ENCODE results near the gene MKKS. TPM values are rescaled to one million over a fixed set of nuclear protein-coding genes. Genes with fewer than 3 reads are reported as not detected.
A peak's percentile ranks its signal among the peaks of the same experiment; 100 is the strongest.

The MKKS gene
- total and polyA plus RNA-seq, 4 donors, result 18.6 to 42.3 (median 35.7) TPM

DNA sequence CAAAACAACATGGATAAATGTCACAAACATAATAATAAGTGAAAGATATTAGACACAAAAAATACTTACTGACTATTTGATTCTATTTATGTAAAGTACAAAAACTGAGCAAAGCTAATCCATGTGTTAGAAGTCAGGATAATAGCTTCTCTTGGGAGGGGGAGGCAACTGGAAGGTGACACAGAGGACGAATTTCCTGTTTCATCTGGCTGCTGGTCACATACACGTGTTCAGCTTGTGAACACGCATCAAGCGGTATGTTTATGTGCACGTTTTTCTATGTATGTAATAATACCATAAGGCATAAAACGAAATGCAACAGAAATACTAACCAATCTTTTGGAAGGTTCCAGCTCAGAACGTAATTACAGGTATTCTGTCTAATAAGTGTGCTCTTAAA is 54.3 kb downstream of the MKKS start:
- Histone ChIP-seq H3K27ac (ENCODE audit: low read depth, low read length) (no peak overlapping the region), H3K4me3 (ENCODE audit: low read depth, low read length) (no peak overlapping the region), H3K36me3 (ENCODE audit: control insufficient read depth, insufficient read depth, low read length) (no peaks in the 10 kb centered on the region), H3K27me3 (ENCODE audit: control insufficient read depth, insufficient read depth, low read length) (no peaks in the 10 kb centered on the region), H3K9me3 (ENCODE audit: control insufficient read depth, insufficient read depth, low read length) (no peaks in the 10 kb centered on the region), H3K4me1 (ENCODE audit: control insufficient read depth, insufficient read depth, low read length) (no peaks in the 10 kb centered on the region)
- no CpG with 5 or more reads among the region's 7 CpGs for WGBS (ENCODE audit: insufficient coverage)
- DNase-seq (ENCODE audit: low read depth in 4 of 6, low spot score in 6 of 6), result no peak

DNA sequence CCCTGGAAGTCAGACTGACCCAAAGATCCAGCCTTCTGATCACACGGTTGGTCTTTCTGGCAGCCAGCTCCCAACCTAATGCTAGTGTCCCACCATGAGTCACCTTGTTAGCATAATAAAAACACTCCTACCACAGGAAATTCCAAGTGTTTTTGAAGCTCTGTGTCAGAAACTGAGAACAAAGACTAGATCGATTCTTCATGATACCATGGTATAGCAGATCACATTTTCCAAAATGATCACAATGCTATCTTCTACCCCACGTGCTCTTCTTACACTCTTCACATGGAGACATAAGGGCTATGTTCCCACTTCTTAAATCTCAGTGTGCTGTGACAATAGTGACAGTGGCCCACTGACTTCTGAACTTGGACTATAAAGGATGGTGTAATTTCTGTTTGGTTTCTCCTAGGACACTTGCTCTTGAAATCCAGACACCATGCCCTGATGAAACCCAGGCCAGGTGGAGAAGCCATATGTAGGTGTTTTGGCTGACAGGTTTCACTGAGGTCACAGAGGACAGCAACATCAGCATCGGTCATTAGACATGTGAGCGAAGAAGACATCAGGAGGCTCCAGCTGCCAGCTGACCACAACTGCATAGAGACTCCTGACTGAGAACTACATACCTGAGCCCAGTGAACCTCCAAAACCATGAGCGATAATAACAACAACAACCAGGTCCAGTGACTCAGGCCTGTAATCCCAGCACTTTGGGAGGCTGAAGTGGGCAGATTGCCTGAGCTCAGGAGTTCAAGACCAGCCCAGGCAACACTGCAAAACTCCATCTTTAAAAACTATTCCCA is 57.5 kb downstream of the MKKS start:
- Histone ChIP-seq H3K4me1 (ENCODE audit: control insufficient read depth, insufficient read depth, low read length) (no peaks in the 10 kb centered on the region), H3K27ac (ENCODE audit: low read depth, low read length) (no peak overlapping the region), H3K36me3 (ENCODE audit: control insufficient read depth, insufficient read depth, low read length) (no peaks in the 10 kb centered on the region), H3K4me3 (ENCODE audit: low read depth, low read length) (no peak overlapping the region), H3K9me3 (ENCODE audit: control insufficient read depth, insufficient read depth, low read length) (no peaks in the 10 kb centered on the region), H3K27me3 (ENCODE audit: control insufficient read depth, insufficient read depth, low read length) (no peaks in the 10 kb centered on the region)
- no peak for DNase-seq (ENCODE audit: low read depth in 4 of 6, low spot score in 6 of 6)
- 93% methylated on average over 4 of the region's 6 CpGs for WGBS (ENCODE audit: insufficient coverage)

DNA sequence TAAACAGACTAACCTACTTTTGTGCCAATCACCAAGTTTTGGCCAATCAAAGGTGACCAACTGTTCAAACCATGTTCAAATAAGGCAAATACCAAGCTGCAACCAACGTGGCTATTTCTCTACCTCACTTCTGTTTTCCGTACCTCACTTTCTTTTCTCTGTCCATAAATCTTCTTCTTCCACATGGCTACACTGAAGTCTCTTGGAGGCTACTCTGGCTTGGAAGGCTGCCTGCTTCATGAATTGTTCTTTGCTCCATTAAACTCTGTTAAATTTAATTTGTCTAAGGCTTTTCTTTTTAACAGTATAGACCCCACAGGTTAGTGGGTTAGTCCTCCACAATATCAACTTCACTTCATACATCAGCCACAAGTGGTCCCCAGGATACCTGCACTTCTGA is 58.8 kb downstream of the MKKS start:
- no peak for DNase-seq (ENCODE audit: low read depth in 4 of 6, low spot score in 6 of 6)
- Histone ChIP-seq H3K4me1 (ENCODE audit: control insufficient read depth, insufficient read depth, low read length) (no peaks in the 10 kb centered on the region), H3K27ac (ENCODE audit: low read depth, low read length) (no peak overlapping the region), H3K36me3 (ENCODE audit: control insufficient read depth, insufficient read depth, low read length) (no peaks in the 10 kb centered on the region), H3K4me3 (ENCODE audit: low read depth, low read length) (no peak overlapping the region), H3K9me3 (ENCODE audit: control insufficient read depth, insufficient read depth, low read length) (no peaks in the 10 kb centered on the region), H3K27me3 (ENCODE audit: control insufficient read depth, insufficient read depth, low read length) (no peaks in the 10 kb centered on the region)
- 20% methylated on average over 2 of the region's 2 CpGs for WGBS (ENCODE audit: insufficient coverage)

DNA sequence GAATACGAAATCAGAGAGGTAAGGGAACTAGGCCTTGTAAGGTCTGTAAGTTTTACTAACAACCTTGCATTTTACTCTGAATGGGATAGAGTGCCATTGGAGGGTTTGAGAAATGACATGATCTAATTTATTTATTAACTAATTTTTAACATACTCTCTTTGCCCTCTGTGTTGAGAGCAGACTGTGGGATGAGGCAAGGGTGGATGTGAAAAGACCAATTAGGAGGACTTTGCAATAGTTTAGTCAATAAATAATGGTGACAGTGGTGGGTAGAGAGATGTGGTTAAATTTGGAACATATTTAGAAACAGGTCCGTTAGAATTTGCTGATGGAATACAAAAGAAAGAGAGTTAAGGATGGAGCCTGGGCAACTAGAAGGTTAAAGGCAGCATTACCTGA is 60.0 kb downstream of the MKKS start:
- 93% methylated on average over 1 of the region's 2 CpGs for WGBS (ENCODE audit: insufficient coverage)
- Histone ChIP-seq H3K4me1 (ENCODE audit: control insufficient read depth, insufficient read depth, low read length) (no peaks in the 10 kb centered on the region), H3K9me3 (ENCODE audit: control insufficient read depth, insufficient read depth, low read length) (no peaks in the 10 kb centered on the region), H3K36me3 (ENCODE audit: control insufficient read depth, insufficient read depth, low read length) (no peaks in the 10 kb centered on the region), H3K4me3 (ENCODE audit: low read depth, low read length) (no peak overlapping the region), H3K27me3 (ENCODE audit: control insufficient read depth, insufficient read depth, low read length) (no peaks in the 10 kb centered on the region), H3K27ac (ENCODE audit: low read depth, low read length) (no peak overlapping the region)
- no peak for DNase-seq (ENCODE audit: low read depth in 4 of 6, low spot score in 6 of 6)

DNA sequence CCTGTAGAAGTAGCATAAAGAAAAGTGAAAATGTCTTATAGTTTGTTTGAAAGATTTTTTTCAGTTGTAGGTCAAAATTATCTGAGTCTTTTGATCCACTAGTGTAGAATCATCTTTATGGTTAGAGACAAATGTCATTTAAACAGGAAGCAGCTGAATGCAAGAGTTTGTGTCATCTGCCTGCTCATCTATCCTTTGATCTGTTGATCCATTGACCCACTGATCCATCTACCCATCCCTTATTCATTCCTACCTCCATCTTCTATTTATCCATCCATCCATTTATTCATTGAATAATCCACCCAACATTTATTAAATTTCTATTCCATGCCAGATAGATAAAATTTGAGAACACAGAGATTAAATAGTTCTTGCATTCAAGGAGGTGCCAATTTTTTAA is 62.6 kb downstream of the MKKS start:
- no peak overlapping the region for H3K27ac ChIP-seq (ENCODE audit: low read depth, low read length)
- DNase-seq (ENCODE audit: low read depth in 4 of 6, low spot score in 6 of 6), result no peak
- no peaks in the 10 kb centered on the region for H3K9me3 ChIP-seq (ENCODE audit: control insufficient read depth, insufficient read depth, low read length)
- H3K4me3 ChIP-seq (ENCODE audit: low read depth, low read length), result no peak overlapping the region
- no peaks in the 10 kb centered on the region for H3K27me3 ChIP-seq (ENCODE audit: control insufficient read depth, insufficient read depth, low read length)
- no peaks in the 10 kb centered on the region for H3K36me3 ChIP-seq (ENCODE audit: control insufficient read depth, insufficient read depth, low read length)
- no peaks in the 10 kb centered on the region for H3K4me1 ChIP-seq (ENCODE audit: control insufficient read depth, insufficient read depth, low read length)

DNA sequence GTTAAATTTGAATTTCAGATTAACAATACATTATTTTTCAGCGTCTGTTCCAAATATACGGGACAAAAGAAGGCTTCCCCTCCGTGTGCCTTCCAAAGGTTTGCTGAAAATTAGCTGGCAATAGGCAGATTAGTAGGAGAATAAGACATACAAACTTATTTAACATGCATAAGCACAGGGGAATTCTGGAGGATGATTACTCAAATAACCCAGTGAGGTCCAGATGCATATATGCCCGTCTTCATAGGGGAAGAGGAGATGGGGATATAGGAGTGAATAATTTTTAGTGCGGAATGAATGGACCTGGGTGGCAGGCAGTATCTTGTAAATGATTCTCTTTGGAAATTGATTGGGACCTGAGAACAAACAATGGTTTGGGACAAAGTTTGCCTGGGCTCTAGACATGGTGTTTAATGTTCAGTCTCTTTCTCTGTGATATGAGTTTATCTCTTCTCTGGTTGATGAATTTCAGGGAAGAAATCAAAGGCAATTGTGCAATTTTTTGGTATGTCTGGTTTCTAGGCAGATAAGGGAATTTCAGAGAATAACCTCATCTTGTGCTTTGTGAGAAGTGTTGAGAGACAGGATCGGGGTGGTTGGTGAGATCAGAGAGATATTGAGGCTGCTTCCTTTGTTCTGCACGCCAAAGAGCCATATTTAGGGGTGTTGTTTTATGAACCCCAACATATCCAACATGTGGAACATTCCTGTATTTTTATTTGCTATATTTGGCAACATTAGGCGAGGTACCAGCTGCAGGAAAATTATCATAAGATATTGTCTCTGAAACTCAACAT is 63.7 kb downstream of the MKKS start:
- WGBS (ENCODE audit: insufficient coverage), result 100% methylated on average over 1 of the region's 8 CpGs
- no peaks in the 10 kb centered on the region for H3K9me3 ChIP-seq (ENCODE audit: control insufficient read depth, insufficient read depth, low read length)
- DNase-seq (ENCODE audit: low read depth in 4 of 6, low spot score in 6 of 6), result no peak
- H3K4me3 ChIP-seq (ENCODE audit: low read depth, low read length), result no peak overlapping the region
- no peaks in the 10 kb centered on the region for H3K4me1 ChIP-seq (ENCODE audit: control insufficient read depth, insufficient read depth, low read length)
- no peaks in the 10 kb centered on the region for H3K36me3 ChIP-seq (ENCODE audit: control insufficient read depth, insufficient read depth, low read length)
- no peaks in the 10 kb centered on the region for H3K27me3 ChIP-seq (ENCODE audit: control insufficient read depth, insufficient read depth, low read length)
- no peak overlapping the region for H3K27ac ChIP-seq (ENCODE audit: low read depth, low read length)

DNA sequence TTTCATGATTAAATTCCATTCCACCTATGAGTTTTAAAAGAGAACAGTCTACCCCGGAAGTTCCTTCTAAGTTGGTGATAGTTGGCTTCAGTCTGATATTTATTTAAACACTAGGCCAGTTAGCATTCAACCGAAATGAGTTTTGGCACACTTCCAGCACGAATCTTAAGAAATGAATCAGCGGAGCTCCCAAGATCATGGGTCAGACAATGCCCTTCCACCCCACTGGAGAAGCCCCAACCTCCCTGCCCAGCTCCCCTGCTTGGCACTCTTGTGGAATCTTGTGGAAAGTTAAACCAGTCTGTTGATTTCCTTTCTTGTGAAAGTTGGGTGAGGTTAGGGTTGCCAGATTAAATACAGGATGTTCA is 64.3 kb downstream of the MKKS start:
- Histone ChIP-seq H3K4me3 (ENCODE audit: low read depth, low read length) (no peak overlapping the region), H3K4me1 (ENCODE audit: control insufficient read depth, insufficient read depth, low read length) (no peaks in the 10 kb centered on the region), H3K9me3 (ENCODE audit: control insufficient read depth, insufficient read depth, low read length) (no peaks in the 10 kb centered on the region), H3K27ac (ENCODE audit: low read depth, low read length) (no peak overlapping the region), H3K27me3 (ENCODE audit: control insufficient read depth, insufficient read depth, low read length) (no peaks in the 10 kb centered on the region), H3K36me3 (ENCODE audit: control insufficient read depth, insufficient read depth, low read length) (no peaks in the 10 kb centered on the region)
- 56% methylated on average over 3 of the region's 4 CpGs for WGBS (ENCODE audit: insufficient coverage)
- DNase-seq (ENCODE audit: low read depth in 4 of 6, low spot score in 6 of 6), result peak in 1 of 6 donors; percentile 52

DNA sequence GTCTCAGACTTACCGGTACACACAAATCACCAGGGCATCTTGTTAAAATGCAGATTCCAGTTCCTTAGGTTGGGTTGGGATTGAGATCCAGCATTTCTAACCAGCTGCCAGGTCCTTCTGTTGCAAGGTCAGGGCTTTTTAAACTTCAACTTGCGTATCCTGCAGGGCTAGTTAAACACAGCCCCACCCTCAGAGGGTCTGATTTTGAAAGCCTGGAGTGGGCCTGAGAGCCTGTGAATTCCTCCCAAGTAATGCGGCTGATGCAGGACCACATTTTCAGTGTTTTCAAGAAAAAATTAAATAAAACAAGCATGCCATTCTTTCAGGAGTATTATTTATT is 65.3 kb downstream of the MKKS start:
- no peaks in the 10 kb centered on the region for H3K36me3 ChIP-seq (ENCODE audit: control insufficient read depth, insufficient read depth, low read length)
- no peaks in the 10 kb centered on the region for H3K9me3 ChIP-seq (ENCODE audit: control insufficient read depth, insufficient read depth, low read length)
- 83% methylated on average over 1 of the region's 3 CpGs for WGBS (ENCODE audit: insufficient coverage)
- H3K27ac ChIP-seq (ENCODE audit: low read depth, low read length), result no peak overlapping the region
- H3K27me3 ChIP-seq (ENCODE audit: control insufficient read depth, insufficient read depth, low read length), result no peaks in the 10 kb centered on the region
- DNase-seq (ENCODE audit: low read depth in 4 of 6, low spot score in 6 of 6), result no peak
- H3K4me1 ChIP-seq (ENCODE audit: control insufficient read depth, insufficient read depth, low read length), result no peaks in the 10 kb centered on the region
- no peak overlapping the region for H3K4me3 ChIP-seq (ENCODE audit: low read depth, low read length)

DNA sequence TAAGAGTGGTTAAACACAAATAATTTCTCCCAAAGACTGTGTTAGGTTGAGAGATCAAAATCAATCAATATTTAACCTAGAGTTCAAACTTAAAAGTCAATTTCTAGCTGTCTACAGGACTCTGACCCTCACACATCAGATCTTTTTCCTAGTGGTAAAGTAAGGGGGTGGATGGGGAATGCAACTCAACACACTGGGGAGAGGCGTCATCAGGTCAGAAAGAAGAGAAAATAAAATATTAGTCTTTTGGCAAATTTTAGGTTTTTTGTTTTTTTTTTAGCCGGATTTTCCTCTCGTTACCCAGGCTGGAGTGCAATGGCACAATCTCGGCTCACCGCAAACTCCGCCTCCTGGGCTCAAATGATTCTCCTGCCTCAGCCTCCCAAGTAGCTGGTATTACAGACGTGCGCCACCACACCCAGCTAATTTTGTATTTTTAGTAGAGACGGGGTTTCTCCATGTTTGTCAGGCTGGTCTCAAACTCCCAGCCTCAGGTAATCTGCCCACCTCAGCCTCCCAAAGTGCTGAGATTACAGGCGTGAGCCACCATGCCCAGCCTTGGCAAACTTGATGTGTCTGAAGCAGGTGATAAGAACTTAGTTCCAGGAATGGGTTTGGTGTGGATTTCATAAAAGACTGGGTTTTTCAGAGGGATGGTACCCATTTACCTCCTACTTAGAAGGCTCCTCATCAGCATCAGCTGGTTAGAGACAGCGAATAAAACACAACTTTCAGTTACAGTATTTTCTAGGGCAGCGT is 65.9 kb downstream of the MKKS start:
- Histone ChIP-seq H3K4me1 (ENCODE audit: control insufficient read depth, insufficient read depth, low read length) (no peaks in the 10 kb centered on the region), H3K27me3 (ENCODE audit: control insufficient read depth, insufficient read depth, low read length) (no peaks in the 10 kb centered on the region), H3K36me3 (ENCODE audit: control insufficient read depth, insufficient read depth, low read length) (no peaks in the 10 kb centered on the region), H3K4me3 (ENCODE audit: low read depth, low read length) (no peak overlapping the region), H3K9me3 (ENCODE audit: control insufficient read depth, insufficient read depth, low read length) (no peaks in the 10 kb centered on the region), H3K27ac (ENCODE audit: low read depth, low read length) (no peak overlapping the region)
- no peak for DNase-seq (ENCODE audit: low read depth in 4 of 6, low spot score in 6 of 6)
- 96% methylated on average over 7 of the region's 12 CpGs for WGBS (ENCODE audit: insufficient coverage)

DNA sequence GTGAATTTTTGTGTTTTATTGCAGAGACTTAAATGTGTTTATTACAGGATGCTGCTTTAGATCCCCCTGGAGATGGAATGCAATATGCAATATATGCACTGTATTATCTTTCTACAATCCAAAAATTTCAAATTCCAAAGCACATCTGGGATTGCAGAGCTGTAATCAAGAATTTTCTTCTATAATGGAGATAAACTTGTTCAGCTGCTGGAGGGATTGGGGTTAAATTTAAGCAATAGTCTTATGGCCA is 66.4 kb downstream of the MKKS start:
- Histone ChIP-seq H3K4me3 (ENCODE audit: low read depth, low read length) (no peak overlapping the region), H3K27ac (ENCODE audit: low read depth, low read length) (no peak overlapping the region), H3K36me3 (ENCODE audit: control insufficient read depth, insufficient read depth, low read length) (no peaks in the 10 kb centered on the region), H3K4me1 (ENCODE audit: control insufficient read depth, insufficient read depth, low read length) (no peaks in the 10 kb centered on the region), H3K9me3 (ENCODE audit: control insufficient read depth, insufficient read depth, low read length) (no peaks in the 10 kb centered on the region), H3K27me3 (ENCODE audit: control insufficient read depth, insufficient read depth, low read length) (no peaks in the 10 kb centered on the region)
- DNase-seq (ENCODE audit: low read depth in 4 of 6, low spot score in 6 of 6), result no peak
